ENCODE measurements around the gene RBM11.

The RBM11 gene

DNA sequence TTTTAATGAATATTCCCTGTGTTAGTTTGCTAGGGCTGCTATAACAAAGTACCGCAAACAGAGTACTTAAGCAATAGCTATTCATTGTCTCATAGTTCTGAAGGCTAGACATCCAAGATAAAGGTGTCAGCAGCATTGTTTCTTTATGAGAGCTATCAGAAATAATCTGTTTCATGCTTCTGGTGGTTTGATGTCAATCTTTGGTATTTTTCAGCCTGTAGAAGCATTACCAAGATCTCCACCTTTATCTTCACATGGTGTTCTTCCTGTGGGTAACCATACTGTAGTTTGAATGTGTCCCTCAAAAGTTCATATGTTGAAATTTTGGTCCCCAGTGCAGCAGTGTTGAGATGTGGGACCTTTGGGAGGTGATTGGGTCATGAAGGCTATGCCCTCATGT is 7.4 kb downstream of the RBM11 start:
- no peak overlapping the region for H3K27ac ChIP-seq (ENCODE audit: poor library complexity, severe bottlenecking)
- no peak overlapping the region for H3K4me3 ChIP-seq (ENCODE audit: severe bottlenecking)
- DNase-seq (ENCODE audit: low spot score), result no peak

DNA sequence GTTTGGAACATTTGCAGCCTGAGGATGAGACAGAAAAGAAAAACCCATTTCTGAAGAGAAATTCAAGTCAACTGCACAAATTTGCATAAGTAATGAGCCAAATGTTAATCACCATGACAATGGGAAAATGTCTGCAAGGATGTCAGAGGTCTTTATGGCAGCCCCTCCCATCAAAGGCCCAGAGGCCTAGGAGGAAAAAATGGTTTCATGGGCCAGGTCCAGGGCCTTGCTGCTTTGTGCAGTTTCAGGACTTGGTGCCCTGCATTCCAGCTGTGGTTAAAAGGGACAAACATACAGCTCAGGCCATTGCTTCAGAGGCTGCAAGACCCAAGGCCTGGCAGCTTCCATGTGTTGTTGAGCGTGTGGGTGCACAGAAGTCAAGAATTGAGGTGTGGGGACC is 13.4 kb downstream of the RBM11 start:
- H3K4me3 ChIP-seq (ENCODE audit: severe bottlenecking), result no peak overlapping the region
- DNase-seq (ENCODE audit: low spot score), result no peak
- H3K9me3 ChIP-seq (ENCODE audit: severe bottlenecking), result peaks cover 6% of the 10 kb centered on the region
- H3K27ac ChIP-seq (ENCODE audit: poor library complexity, severe bottlenecking), result no peak overlapping the region
- H3K36me3 ChIP-seq (ENCODE audit: low read depth), result no peaks in the 10 kb centered on the region
- H3K27me3 ChIP-seq (ENCODE audit: insufficient read depth, poor library complexity, severe bottlenecking), result no peaks in the 10 kb centered on the region
- ATAC-seq (ENCODE audit: low read depth), result no peak
- H3K4me1 ChIP-seq (ENCODE audit: insufficient read depth, poor library complexity, severe bottlenecking), result no peaks in the 10 kb centered on the region
- TF ChIP-seq, protein P1, sequence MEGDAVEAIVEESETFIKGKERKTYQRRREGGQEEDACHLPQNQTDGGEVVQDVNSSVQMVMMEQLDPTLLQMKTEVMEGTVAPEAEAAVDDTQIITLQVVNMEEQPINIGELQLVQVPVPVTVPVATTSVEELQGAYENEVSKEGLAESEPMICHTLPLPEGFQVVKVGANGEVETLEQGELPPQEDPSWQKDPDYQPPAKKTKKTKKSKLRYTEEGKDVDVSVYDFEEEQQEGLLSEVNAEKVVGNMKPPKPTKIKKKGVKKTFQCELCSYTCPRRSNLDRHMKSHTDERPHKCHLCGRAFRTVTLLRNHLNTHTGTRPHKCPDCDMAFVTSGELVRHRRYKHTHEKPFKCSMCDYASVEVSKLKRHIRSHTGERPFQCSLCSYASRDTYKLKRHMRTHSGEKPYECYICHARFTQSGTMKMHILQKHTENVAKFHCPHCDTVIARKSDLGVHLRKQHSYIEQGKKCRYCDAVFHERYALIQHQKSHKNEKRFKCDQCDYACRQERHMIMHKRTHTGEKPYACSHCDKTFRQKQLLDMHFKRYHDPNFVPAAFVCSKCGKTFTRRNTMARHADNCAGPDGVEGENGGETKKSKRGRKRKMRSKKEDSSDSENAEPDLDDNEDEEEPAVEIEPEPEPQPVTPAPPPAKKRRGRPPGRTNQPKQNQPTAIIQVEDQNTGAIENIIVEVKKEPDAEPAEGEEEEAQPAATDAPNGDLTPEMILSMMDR (IDR thresholded peaks at IDR 0.05; ENCODE audit: poor library complexity, severe bottlenecking), result no peak

More for the DNA sequence above, 7.4 kb downstream of the RBM11 start:
- TF ChIP-seq, protein P1 (IDR thresholded peaks at IDR 0.05; ENCODE audit: poor library complexity, severe bottlenecking), result no peak
- no peaks in the 10 kb centered on the region for H3K4me1 ChIP-seq (ENCODE audit: insufficient read depth, poor library complexity, severe bottlenecking)
- no peaks in the 10 kb centered on the region for H3K27me3 ChIP-seq (ENCODE audit: insufficient read depth, poor library complexity, severe bottlenecking)
- H3K36me3 ChIP-seq (ENCODE audit: low read depth), result no peaks in the 10 kb centered on the region
- H3K9me3 ChIP-seq (ENCODE audit: severe bottlenecking), result no peaks in the 10 kb centered on the region
- ATAC-seq (ENCODE audit: low read depth), result no peak

DNA sequence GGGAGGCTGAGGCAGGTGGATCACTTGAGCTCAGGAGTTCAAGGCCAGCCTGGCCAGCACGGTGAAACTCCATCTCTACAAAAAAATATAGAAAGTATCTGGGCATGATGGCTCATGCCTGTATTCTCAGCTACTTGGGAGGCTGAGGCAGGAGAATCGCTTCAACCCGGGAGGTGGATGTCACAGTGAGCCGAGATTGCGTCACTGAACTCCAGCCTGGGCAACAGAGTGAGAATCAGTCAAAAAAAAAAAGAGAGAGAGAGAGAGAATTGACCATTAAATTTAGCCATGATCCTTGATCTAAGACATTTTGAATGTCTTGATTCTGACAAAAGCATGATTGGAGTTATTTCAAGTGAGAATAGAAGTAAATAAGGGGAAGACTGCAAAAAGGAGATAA is 19.1 kb downstream of the RBM11 start:
- DNase-seq (ENCODE audit: low spot score) (no peak), ATAC-seq (ENCODE audit: low read depth) (no peak)
- H3K27ac ChIP-seq (ENCODE audit: poor library complexity, severe bottlenecking), result no peak overlapping the region
- H3K9me3 ChIP-seq (ENCODE audit: severe bottlenecking), result no peaks in the 10 kb centered on the region
- H3K4me3 ChIP-seq (ENCODE audit: severe bottlenecking), result no peak overlapping the region
- H3K27me3 ChIP-seq (ENCODE audit: insufficient read depth, poor library complexity, severe bottlenecking), result no peaks in the 10 kb centered on the region
- no peaks in the 10 kb centered on the region for H3K4me1 ChIP-seq (ENCODE audit: insufficient read depth, poor library complexity, severe bottlenecking)
- TF ChIP-seq, protein P1 (IDR thresholded peaks at IDR 0.05; ENCODE audit: poor library complexity, severe bottlenecking), result no peak
- no peaks in the 10 kb centered on the region for H3K36me3 ChIP-seq (ENCODE audit: low read depth)

DNA sequence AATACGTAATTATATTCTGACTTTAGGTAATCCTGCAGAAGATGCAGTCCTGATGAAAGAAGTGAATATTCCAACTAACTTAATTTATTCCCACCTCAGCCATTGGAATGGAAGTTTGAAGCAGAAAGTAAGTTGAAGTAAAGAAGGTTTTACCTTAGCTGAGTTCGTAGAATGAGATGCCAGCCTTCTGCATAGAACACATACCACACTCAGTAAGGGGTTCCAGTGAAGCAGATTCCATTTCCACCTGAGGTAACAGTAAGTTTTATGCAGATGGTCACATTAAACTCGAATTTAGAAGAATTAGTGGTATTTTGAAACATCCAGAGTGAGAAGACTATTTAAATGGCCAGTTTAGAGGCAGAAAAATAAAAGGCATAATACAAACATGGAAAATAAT is 20.2 kb downstream of the RBM11 start:
- TF ChIP-seq, protein P1 (IDR thresholded peaks at IDR 0.05; ENCODE audit: poor library complexity, severe bottlenecking), result no peak
- no peak for DNase-seq (ENCODE audit: low spot score)
- H3K27ac ChIP-seq (ENCODE audit: poor library complexity, severe bottlenecking), result no peak overlapping the region
- no peaks in the 10 kb centered on the region for H3K4me1 ChIP-seq (ENCODE audit: insufficient read depth, poor library complexity, severe bottlenecking)
- H3K36me3 ChIP-seq (ENCODE audit: low read depth), result no peaks in the 10 kb centered on the region
- H3K27me3 ChIP-seq (ENCODE audit: insufficient read depth, poor library complexity, severe bottlenecking), result no peaks in the 10 kb centered on the region
- no peaks in the 10 kb centered on the region for H3K9me3 ChIP-seq (ENCODE audit: severe bottlenecking)
- no peak overlapping the region for H3K4me3 ChIP-seq (ENCODE audit: severe bottlenecking)
- no peak for ATAC-seq (ENCODE audit: low read depth)

DNA sequence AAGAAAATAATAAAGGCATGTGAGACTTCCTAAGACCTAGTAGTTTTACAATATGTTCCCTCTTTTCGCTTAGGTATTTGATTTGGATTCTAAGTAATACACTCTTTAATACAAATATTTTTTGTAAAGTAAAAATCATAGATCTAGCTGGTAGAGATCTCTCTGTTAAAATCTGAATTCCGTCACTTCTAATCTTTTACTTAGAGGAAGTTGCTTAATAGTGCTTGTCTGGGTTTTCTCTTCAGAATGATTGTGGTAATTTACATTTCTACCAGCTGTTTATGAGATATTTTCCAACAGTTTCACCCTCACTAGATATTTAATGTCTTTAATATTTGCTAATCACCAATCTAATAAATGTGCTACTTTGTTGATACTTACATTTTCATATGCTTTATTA is 23.3 kb downstream of the RBM11 start:
- Histone ChIP-seq H3K4me3 (ENCODE audit: severe bottlenecking) (no peak overlapping the region), H3K36me3 (ENCODE audit: low read depth) (no peaks in the 10 kb centered on the region), H3K9me3 (ENCODE audit: severe bottlenecking) (no peaks in the 10 kb centered on the region), H3K27ac (ENCODE audit: poor library complexity, severe bottlenecking) (no peak overlapping the region), H3K4me1 (ENCODE audit: insufficient read depth, poor library complexity, severe bottlenecking) (no peaks in the 10 kb centered on the region), H3K27me3 (ENCODE audit: insufficient read depth, poor library complexity, severe bottlenecking) (no peaks in the 10 kb centered on the region)
- TF ChIP-seq, protein P1 (IDR thresholded peaks at IDR 0.05; ENCODE audit: poor library complexity, severe bottlenecking), result no peak
- DNase-seq (ENCODE audit: low spot score) (no peak), ATAC-seq (ENCODE audit: low read depth) (no peak)

Data from RWPE2 (cell line).